B cell (primary cell): ENCODE results near the gene MEPCE. TPM values are rescaled to one million over a fixed set of nuclear protein-coding genes. Genes with fewer than 3 reads are reported as not detected.

ENCODE experiments used
- ATAC-seq: fragments of 200-7000 bp; cut with Tn5 transposase; one replicate; pipeline ENCODE4 v1.10.0; 2021; ENCODE audit warnings: low read depth, mild to moderate bottlenecking, moderate number of reproducible peaks, moderate library complexity
- CTCF ChIA-PET: fragments of 350-600 bp; sonication (Branson Sonifier 250); formaldehyde crosslinking; loops from one replicate; lab custom pipeline; 2021; ENCODE audit warnings: antibody characterized with exemption, inconsistent platforms; lab: Charles Lee
- POLR2A ChIA-PET: fragments of 350-600 bp; sonication (Branson Sonifier 250); formaldehyde crosslinking; loops from one replicate; lab custom pipeline; 2021; ENCODE audit warnings: antibody characterized with exemption; lab: Charles Lee
- DNase-seq: peaks from one replicate; pipeline ENCODE4 v3.0.0; 2013
- H2AFZ ChIP-seq: 2 replicates; pipeline ENCODE4 v1.6.1; 2012; ENCODE audit warnings: mild to moderate bottlenecking, low read depth, low read length; ENCODE audit not compliant: insufficient read depth, poor library complexity, severe bottlenecking
- H3K27ac ChIP-seq, 2 donors: 1 replicate in 1 of 2; 2 replicates in 1 of 2; pipeline ENCODE4 v1.5.1; 2012 to 2013; ENCODE audit warnings: low read length in 2 of 2, mild to moderate bottlenecking in 2 of 2, moderate library complexity in 1 of 2
- H3K27me3 ChIP-seq, 4 experiments: fragments of 200-600 bp in 1 of 4; sonication (generic) in 1 of 4; replicated peaks in 1 of 4; 1 replicate in 2 of 4; 2 replicates in 2 of 4; pipeline versions ENCODE4 v1.6.1 to v1.7.0; 2013 to 2016; ENCODE audit warnings: low read length in 3 of 4, mild to moderate bottlenecking in 2 of 4, mixed read lengths in 1 of 4, moderate library complexity in 1 of 4; ENCODE audit not compliant: insufficient read depth in 4 of 4, control insufficient read depth in 3 of 4; ENCODE audit errors: control extremely low read depth in 1 of 4
- H3K36me3 ChIP-seq, 2 experiments: replicated peaks in 1 of 2; 1 replicate in 1 of 2; 2 replicates in 1 of 2; pipeline versions ENCODE4 v1.6.1 to v1.7.1; 2013; ENCODE audit warnings: low read length in 1 of 2; ENCODE audit not compliant: insufficient read depth in 2 of 2, control insufficient read depth in 1 of 2; ENCODE audit errors: control extremely low read depth in 1 of 2, extremely low read depth in 1 of 2
- H3K4me1 ChIP-seq, 2 donors: fragments of 200-600 bp in 1 of 2; sonication (generic) in 1 of 2; 1 replicate in 1 of 2; 2 replicates in 1 of 2; pipeline versions ENCODE4 v1.5.1 to v1.6.1; 2013 to 2017; ENCODE audit warnings: low read length in 2 of 2; ENCODE audit not compliant: control insufficient read depth in 2 of 2, insufficient read depth in 2 of 2
- H3K4me2 ChIP-seq: replicated peaks from 2 replicates; pipeline ENCODE3; 2012; ENCODE audit warnings: mild to moderate bottlenecking, low read depth, low read length; ENCODE audit not compliant: poor library complexity, severe bottlenecking
- H3K4me3 ChIP-seq, 5 experiments: fragments of 200-600 bp in 1 of 5; sonication (generic) in 1 of 5; 1 replicate in 3 of 5; 2 replicates in 2 of 5; pipeline versions ENCODE4 v1.5.1 to v1.7.0; 2011 to 2016; ENCODE audit warnings: low read length in 4 of 5, mild to moderate bottlenecking in 4 of 5, low read depth in 2 of 5, control low read depth in 1 of 5, moderate library complexity in 1 of 5; ENCODE audit not compliant: insufficient read depth in 1 of 5; ENCODE audit errors: control extremely low read depth in 1 of 5, extremely low read depth in 1 of 5
- H3K79me2 ChIP-seq: fragments of 200-600 bp; sonication (generic); one replicate; pipeline ENCODE4 v1.6.0; 2016; ENCODE audit warnings: low read length; ENCODE audit not compliant: control insufficient read depth, insufficient read depth
- H3K9ac ChIP-seq: fragments of 200-600 bp; sonication (generic); 2 replicates; pipeline ENCODE4 v1.6.1; 2017; ENCODE audit warnings: mild to moderate bottlenecking, low read length, moderate library complexity
- H3K9me3 ChIP-seq, 3 donors: one replicate each; pipeline versions ENCODE4 v1.6.1 to v1.7.1; 2013; ENCODE audit warnings: low read length in 2 of 3; ENCODE audit not compliant: control insufficient read depth in 2 of 3, insufficient read depth in 1 of 3; ENCODE audit errors: control extremely low read depth in 1 of 3
- H4K20me1 ChIP-seq: 2 replicates; pipeline ENCODE4 v1.6.0; 2012; ENCODE audit warnings: mild to moderate bottlenecking, low read length; ENCODE audit not compliant: insufficient read depth, control insufficient read depth, poor library complexity, severe bottlenecking
- H3K27ac Mint-ChIP-seq: one replicate; pipeline ENCODE4 v1.8.0; 2021; ENCODE audit warnings: mixed read lengths
- H3K27me3 Mint-ChIP-seq: one replicate; pipeline ENCODE4 v1.8.0; 2021; ENCODE audit warnings: mixed read lengths
- H3K4me1 Mint-ChIP-seq: one replicate; pipeline ENCODE4 v1.8.0; 2021; ENCODE audit warnings: mixed read lengths
- H3K4me3 Mint-ChIP-seq: one replicate; pipeline ENCODE4 v1.8.0; 2021; ENCODE audit warnings: mixed read lengths
- H3K9me3 Mint-ChIP-seq: one replicate; pipeline ENCODE4 v1.8.0; 2022; ENCODE audit warnings: mixed read lengths; ENCODE audit not compliant: insufficient read depth
- EZH2 ChIP-seq: IDR thresholded peaks from 2 replicates; pipeline ENCODE4 v1.6.1; 2012; ENCODE audit warnings: borderline replicate concordance, low read depth, mild to moderate bottlenecking, moderate library complexity, low read length; ENCODE audit not compliant: insufficient read depth, poor library complexity, severe bottlenecking
- WGBS: methylation state at CpG from one replicate; pipeline ENCODE4 v1.1.5; 2013; ENCODE audit warnings: missing lambda C conversion rate; ENCODE audit not compliant: insufficient coverage; 5-methylcytosine and 5-hydroxymethylcytosine counted together
- intact Hi-C: fragments of 100-400 bp; cut with micrococcal nuclease; formaldehyde crosslinking; loops from one replicate; pipeline ENCODE4 v1.10.0; 2022
- polyA plus RNA-seq: library from polyadenylated mRNA; depleted of rRNA; stranded (reverse); fragments of >200 nt; gene quantifications from 2 replicates; pipeline ENCODE4 v1.2.3, GENCODE V29; 2012
- total RNA-seq, 2 donors: library from RNA; stranded (reverse); fragments of 120-200 nt in 1 of 2; gene quantifications; 1 replicate in 1 of 2; 2 replicates in 1 of 2; pipeline versions ENCODE4 v1.2.3 to v1.2.4, GENCODE V29; 2013 to 2022
- TF ChIP-seq, protein P1 (sequence below): fragments of 200-600 bp; IDR thresholded peaks from one replicate; pipeline ENCODE4 v1.8.0; 2022; ENCODE audit warnings: antibody characterized with exemption, mild to moderate bottlenecking

The MEPCE gene
- total and polyA plus RNA-seq, 2 donors (not counting 1 experiment from before 2014, with no cell fraction given): 54.5 to 90.6 TPM

DNA sequence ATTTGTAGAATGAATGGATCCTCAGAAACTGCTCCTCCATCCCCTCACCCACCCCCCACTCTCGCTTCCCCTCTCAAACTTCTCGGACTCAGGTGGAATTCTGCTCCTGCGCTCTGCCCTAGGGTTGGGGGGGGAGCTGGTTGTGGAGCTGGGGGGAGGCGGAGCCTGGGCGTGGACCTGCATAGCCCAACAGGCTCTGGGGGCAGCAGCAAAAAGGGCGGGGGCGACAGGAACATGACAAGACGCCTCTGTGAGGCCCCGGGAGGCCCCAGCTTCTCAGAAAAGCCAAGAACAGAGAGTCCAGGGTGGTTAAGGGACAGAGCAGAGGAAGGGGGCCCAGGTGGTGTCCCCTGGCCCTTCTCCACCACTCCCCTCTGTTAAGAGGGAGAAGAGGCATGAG, 45.9 kb downstream of the MEPCE start:
- peaks cover 1 to 31% of the 10 kb centered on the region in 2 experiments for H3K36me3 ChIP-seq
- no peaks in the 10 kb centered on the region for H3K27me3 ChIP-seq
- H3K9ac ChIP-seq: peak overlapping the region; percentile 96
- POLR2A ChIA-PET: interaction anchor here (1.2 kb wide), 1 partner anchor 11 kb away, joined by 7 read pairs; no protein-coding TSS in a partner anchor
- Mint-ChIP-seq H3K9me3 (no peaks in the 10 kb centered on the region), H3K27me3 (no peaks in the 10 kb centered on the region), H3K27ac (peak overlapping the region; percentile 85), H3K4me3 (peak overlapping the region; percentile 97), H3K4me1 (peaks cover 46% of the 10 kb centered on the region)
- H3K4me3 ChIP-seq: no peak overlapping the region
- peak overlapping the region; percentile 97 for H3K4me2 ChIP-seq
- intact Hi-C loops: loop anchor here (5.0 to 10.0 kb wide), 2 partner anchors 229 to 377 kb away; partner anchors contain the start of genes POP7 and SLC12A9
- H4K20me1 ChIP-seq: peaks cover 50% of the 10 kb centered on the region
- H3K9me3 ChIP-seq: no peaks in the 10 kb centered on the region
- CTCF ChIA-PET: interaction anchor here (0.9 to 4.2 kb wide), 4 partner anchors 84 to 217 kb away, joined by 4 to 18 read pairs (median 6); partner anchors contain the start of genes FBXO24 and LRCH4
- H2AFZ ChIP-seq: no peak overlapping the region
- TF ChIP-seq EZH2: no peak
- TF ChIP-seq, protein P1, sequence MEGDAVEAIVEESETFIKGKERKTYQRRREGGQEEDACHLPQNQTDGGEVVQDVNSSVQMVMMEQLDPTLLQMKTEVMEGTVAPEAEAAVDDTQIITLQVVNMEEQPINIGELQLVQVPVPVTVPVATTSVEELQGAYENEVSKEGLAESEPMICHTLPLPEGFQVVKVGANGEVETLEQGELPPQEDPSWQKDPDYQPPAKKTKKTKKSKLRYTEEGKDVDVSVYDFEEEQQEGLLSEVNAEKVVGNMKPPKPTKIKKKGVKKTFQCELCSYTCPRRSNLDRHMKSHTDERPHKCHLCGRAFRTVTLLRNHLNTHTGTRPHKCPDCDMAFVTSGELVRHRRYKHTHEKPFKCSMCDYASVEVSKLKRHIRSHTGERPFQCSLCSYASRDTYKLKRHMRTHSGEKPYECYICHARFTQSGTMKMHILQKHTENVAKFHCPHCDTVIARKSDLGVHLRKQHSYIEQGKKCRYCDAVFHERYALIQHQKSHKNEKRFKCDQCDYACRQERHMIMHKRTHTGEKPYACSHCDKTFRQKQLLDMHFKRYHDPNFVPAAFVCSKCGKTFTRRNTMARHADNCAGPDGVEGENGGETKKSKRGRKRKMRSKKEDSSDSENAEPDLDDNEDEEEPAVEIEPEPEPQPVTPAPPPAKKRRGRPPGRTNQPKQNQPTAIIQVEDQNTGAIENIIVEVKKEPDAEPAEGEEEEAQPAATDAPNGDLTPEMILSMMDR: no peak
- DNase-seq: no peak
- H3K4me1 ChIP-seq: peaks cover 34 to 55% of the 10 kb centered on the region in 2 donors
- ATAC-seq: no peak
- peak overlapping the region in 1 of 2 donors; percentile 89 for H3K27ac ChIP-seq
- WGBS: 38% methylated on average over 3 of the region's 9 CpGs
- peaks cover 50% of the 10 kb centered on the region for H3K79me2 ChIP-seq

DNA sequence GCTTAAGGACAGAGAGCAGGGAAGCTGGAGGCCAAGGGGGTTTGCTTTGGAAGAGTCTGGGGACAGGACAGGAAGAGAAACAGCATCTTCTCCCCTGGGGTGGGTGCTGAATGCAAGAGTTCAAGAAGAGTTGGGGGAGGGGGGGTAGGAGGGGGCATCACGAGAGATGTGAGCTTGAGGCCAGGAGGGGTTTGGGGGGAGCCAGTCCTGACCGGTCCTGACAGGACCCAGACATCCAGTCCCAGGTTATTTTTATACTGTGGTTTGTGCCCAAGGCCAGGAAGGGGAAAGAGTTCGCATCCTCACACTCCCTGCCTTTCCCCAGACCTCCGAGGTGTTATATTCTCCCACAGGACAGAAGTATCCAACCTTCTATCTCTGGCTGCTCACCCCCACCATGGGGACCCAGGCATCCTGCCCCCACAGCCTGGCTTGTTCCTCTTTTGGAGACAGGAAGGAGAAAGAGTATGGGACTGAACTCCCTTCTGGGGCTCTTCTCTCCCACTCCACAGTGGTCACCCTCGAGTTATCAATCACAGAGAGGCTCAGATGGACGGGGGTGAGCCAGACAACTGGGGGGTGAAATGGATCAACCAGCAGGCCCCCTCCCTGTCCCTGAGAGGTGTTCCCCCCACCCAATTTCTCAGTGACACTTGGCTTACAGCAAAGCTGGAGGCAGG, 46.6 kb downstream of the MEPCE start:
- Mint-ChIP-seq H3K27ac (peak overlapping the region; percentile 85), H3K9me3 (no peaks in the 10 kb centered on the region), H3K4me1 (peaks cover 44% of the 10 kb centered on the region), H3K4me3 (peak overlapping the region; percentile 97), H3K27me3 (no peaks in the 10 kb centered on the region)
- DNase-seq (no peak), ATAC-seq (no peak)
- Histone ChIP-seq H3K4me2 (peak overlapping the region; percentile 97), H3K4me3 (peak overlapping the region in 4 of 5 experiments; percentile 34 to 97 (median 93)), H3K27ac (peak overlapping the region; percentile 33 to 89), H3K79me2 (peaks cover 50% of the 10 kb centered on the region), H3K36me3 (peaks cover 1 to 27% of the 10 kb centered on the region in 2 experiments), H4K20me1 (peaks cover 48% of the 10 kb centered on the region), H3K27me3 (no peaks in the 10 kb centered on the region), H3K9me3 (no peaks in the 10 kb centered on the region), H3K4me1 (peaks cover 34 to 55% of the 10 kb centered on the region in 2 donors), H3K9ac (peak overlapping the region; percentile 96), H2AFZ (no peak overlapping the region)
- POLR2A ChIA-PET: interaction anchor here (1.2 kb wide), 1 partner anchor 11 kb away, joined by 7 read pairs; no protein-coding TSS in a partner anchor
- TF ChIP-seq, protein P1: no peak
- TF ChIP-seq EZH2: no peak
- CTCF ChIA-PET: interaction anchor here (1.0 to 4.2 kb wide), 3 partner anchors 83 to 215 kb away, joined by 5 to 18 read pairs (median 7); partner anchors contain the start of genes FBXO24 and LRCH4
- 0% methylated on average over 1 of the region's 6 CpGs for WGBS
- intact Hi-C loops: loop anchor here (5.0 to 10.0 kb wide), 2 partner anchors 229 to 376 kb away; partner anchors contain the start of genes POP7 and SLC12A9
